Fibroblast of lung (primary cell): ENCODE results near the gene OR2V2. TPM values are rescaled to one million over a fixed set of nuclear protein-coding genes. Genes with fewer than 3 reads are reported as not detected.
A peak's percentile ranks its signal among the peaks of the same experiment; 100 is the strongest.

ENCODE experiments used
- DNase-seq, 2 donors: peaks; one replicate each; pipeline versions ENCODE4 v3.0.0 to v3.0.0-alpha.2; 2010; ENCODE audit warnings: low read depth in 2 of 2
- H2AFZ ChIP-seq: 2 replicates; pipeline ENCODE4 v1.5.1; 2012; ENCODE audit warnings: low read length, control low read depth, inconsistent platforms
- H3K27ac ChIP-seq: 2 replicates; pipeline ENCODE4 v1.5.1; 2011; ENCODE audit warnings: low read length, control low read depth; ENCODE audit not compliant: insufficient read depth
- H3K27me3 ChIP-seq: 2 replicates; pipeline ENCODE4 v1.5.1; 2011; ENCODE audit warnings: mild to moderate bottlenecking, low read length; ENCODE audit not compliant: control insufficient read depth, insufficient read depth
- H3K36me3 ChIP-seq: 2 replicates; pipeline ENCODE4 v1.5.1; 2011; ENCODE audit warnings: low read length; ENCODE audit not compliant: control insufficient read depth, insufficient read depth
- H3K4me1 ChIP-seq: 2 replicates; pipeline ENCODE4 v1.5.1; 2011; ENCODE audit warnings: low read length; ENCODE audit not compliant: control insufficient read depth, insufficient read depth; ENCODE audit errors: extremely low read depth
- H3K4me2 ChIP-seq: 2 replicates; pipeline ENCODE4 v1.5.1; 2011; ENCODE audit warnings: low read length, control low read depth; ENCODE audit not compliant: insufficient read depth; ENCODE audit errors: extremely low read depth
- H3K4me3 ChIP-seq, 4 experiments: fragments of 200-600 bp in 1 of 4; sonication (generic) in 1 of 4; replicated peaks in 1 of 4; 2 replicates each; pipeline ENCODE4 v1.5.1; 2011 to 2016; ENCODE audit warnings: low read length in 4 of 4, low read depth in 3 of 4, mild to moderate bottlenecking in 3 of 4, control low read depth in 2 of 4, inconsistent platforms in 1 of 4, mixed read lengths in 1 of 4; ENCODE audit not compliant: insufficient read depth in 1 of 4; ENCODE audit errors: control extremely low read depth in 1 of 4
- H3K79me2 ChIP-seq: 2 replicates; pipeline ENCODE4 v1.5.1; 2012; ENCODE audit warnings: mild to moderate bottlenecking, low read length, inconsistent platforms; ENCODE audit not compliant: control insufficient read depth, insufficient read depth
- H3K9ac ChIP-seq: 2 replicates; pipeline ENCODE4 v1.5.1; 2011; ENCODE audit warnings: mild to moderate bottlenecking, low read length, control low read depth; ENCODE audit not compliant: insufficient read depth
- H3K9me3 ChIP-seq: 2 replicates; pipeline ENCODE4 v1.5.1; 2012; ENCODE audit warnings: low read depth, low read length; ENCODE audit not compliant: control insufficient read depth, insufficient read depth
- H4K20me1 ChIP-seq: 2 replicates; pipeline ENCODE4 v1.5.1; 2011; ENCODE audit warnings: low read length; ENCODE audit not compliant: control insufficient read depth, insufficient read depth; ENCODE audit errors: extremely low read depth
- EZH2 ChIP-seq: IDR thresholded peaks from 2 replicates; pipeline ENCODE4 v1.5.1; 2012; ENCODE audit warnings: low read length, control low read depth, mild to moderate bottlenecking; ENCODE audit errors: missing control alignments
- polyA plus RNA-seq, 2 donors: library from polyadenylated mRNA; depleted of rRNA in 1 of 2; stranded (reverse) in 1 of 2; unstranded in 1 of 2; fragments of >200 nt; gene quantifications; 2 replicates each; pipeline ENCODE4 v1.2.1, GENCODE V29; 2011 to 2012; ENCODE audit warnings: missing spikeins in 1 of 2
- total RNA-seq: library from RNA; depleted of rRNA; stranded (reverse); fragments of >200 nt; gene quantifications from 2 replicates; pipeline ENCODE4 v1.2.1, GENCODE V29; 2014
- TF ChIP-seq, protein P1 (sequence below), 2 donors: IDR thresholded peaks in 1 of 2; conservative IDR thresholded peaks in 1 of 2; 1 replicate in 1 of 2; 2 replicates in 1 of 2; pipeline ENCODE4 v1.5.1; 2011 to 2012; ENCODE audit warnings: low read length in 2 of 2, control low read depth in 1 of 2, inconsistent platforms in 1 of 2, low read depth in 1 of 2, mild to moderate bottlenecking in 1 of 2

The OR2V2 gene
- total and polyA plus RNA-seq, 2 donors (not counting 1 experiment from before 2014, with no cell fraction given): not detected

DNA sequence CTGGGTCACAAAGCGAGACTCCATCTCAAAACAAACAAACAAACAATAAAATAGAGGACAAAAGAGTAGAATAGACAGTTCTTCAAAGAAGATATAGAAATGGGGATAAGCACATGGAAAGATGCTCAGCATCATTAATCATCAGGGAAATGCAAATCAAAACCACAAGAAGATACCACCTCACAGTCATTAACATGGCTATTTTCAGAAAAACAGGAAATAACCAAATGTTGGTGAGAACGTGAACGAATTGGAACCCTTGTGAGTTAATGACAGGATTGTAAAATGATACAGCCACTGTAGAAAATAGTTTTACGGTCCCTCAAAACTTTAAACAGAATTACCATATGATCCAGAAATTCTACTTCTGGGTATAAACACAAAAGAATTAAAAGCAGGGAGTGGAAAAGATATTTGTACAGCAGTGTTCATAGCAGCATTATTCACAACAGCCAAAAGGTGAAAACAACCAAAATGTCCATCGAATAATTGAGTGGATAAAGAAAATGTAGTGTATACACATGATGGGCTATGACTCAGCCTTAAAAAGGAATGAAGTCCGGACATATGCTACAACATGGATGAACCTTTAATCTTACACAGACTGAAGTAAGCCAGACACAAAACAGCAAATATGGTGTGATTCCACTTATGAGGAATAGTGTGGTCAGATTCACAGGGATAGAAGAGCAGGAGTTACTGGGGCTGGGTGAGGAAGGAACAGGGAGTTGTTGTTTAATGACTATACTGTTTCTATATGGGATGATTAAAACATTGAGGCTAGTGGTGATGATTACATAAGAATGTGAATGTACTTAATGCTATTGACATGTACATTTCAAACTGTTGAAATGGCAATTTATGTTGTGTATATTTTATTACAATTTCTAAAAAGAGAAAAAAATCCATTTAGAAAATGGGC lies 19.7 kb downstream of the OR2V2 start:
- Histone ChIP-seq H3K27me3 (no peaks in the 10 kb centered on the region), H3K4me2 (no peak overlapping the region), H3K36me3 (no peaks in the 10 kb centered on the region), H3K4me3 (no peak overlapping the region), H3K4me1 (peaks cover 4% of the 10 kb centered on the region), H2AFZ (no peak overlapping the region), H4K20me1 (no peaks in the 10 kb centered on the region), H3K79me2 (no peaks in the 10 kb centered on the region), H3K9ac (no peak overlapping the region), H3K27ac (no peak overlapping the region), H3K9me3 (no peaks in the 10 kb centered on the region)
- TF ChIP-seq, protein P1, sequence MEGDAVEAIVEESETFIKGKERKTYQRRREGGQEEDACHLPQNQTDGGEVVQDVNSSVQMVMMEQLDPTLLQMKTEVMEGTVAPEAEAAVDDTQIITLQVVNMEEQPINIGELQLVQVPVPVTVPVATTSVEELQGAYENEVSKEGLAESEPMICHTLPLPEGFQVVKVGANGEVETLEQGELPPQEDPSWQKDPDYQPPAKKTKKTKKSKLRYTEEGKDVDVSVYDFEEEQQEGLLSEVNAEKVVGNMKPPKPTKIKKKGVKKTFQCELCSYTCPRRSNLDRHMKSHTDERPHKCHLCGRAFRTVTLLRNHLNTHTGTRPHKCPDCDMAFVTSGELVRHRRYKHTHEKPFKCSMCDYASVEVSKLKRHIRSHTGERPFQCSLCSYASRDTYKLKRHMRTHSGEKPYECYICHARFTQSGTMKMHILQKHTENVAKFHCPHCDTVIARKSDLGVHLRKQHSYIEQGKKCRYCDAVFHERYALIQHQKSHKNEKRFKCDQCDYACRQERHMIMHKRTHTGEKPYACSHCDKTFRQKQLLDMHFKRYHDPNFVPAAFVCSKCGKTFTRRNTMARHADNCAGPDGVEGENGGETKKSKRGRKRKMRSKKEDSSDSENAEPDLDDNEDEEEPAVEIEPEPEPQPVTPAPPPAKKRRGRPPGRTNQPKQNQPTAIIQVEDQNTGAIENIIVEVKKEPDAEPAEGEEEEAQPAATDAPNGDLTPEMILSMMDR (conservative IDR thresholded peaks at IDR 0.05 in 1 of 2, IDR thresholded peaks at IDR 0.05 in 1 of 2; ENCODE audit: low read depth in 1 of 2, low read length in 2 of 2): no peak
- no peak for TF ChIP-seq EZH2
- no peak for DNase-seq

DNA sequence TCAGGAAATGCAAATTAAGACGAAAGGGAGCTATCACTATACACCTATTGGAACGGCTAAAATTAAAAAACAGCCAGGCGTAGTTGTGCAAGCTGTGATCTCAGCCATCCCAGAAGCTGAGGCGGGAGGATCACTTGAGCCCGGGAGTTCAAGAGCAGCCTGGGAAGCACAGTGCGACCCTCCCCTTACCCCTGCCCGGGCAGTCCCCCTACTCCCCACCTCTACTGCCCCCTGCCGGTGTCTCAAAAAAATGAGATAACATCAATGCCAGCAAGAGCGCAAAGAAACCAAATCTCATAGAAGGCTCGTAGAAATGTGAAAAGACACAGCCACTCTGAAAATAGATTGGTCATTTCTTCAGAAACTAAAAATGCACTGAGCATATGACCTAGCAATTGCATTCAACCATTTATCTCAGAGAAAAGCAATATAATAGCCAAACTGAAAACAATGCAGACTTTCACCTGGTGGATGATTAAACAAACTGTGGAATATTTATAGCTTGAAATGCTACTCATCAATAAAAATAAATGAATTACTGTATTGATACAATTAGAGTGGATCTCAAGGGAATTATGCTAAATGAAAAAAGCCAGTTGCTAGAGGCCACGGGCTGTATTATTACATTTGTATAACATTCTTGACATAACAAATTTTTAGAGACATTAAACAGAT lies 20.6 kb downstream of the OR2V2 start:
- Histone ChIP-seq H3K9me3 (no peaks in the 10 kb centered on the region), H3K4me2 (no peak overlapping the region)

More for the DNA sequence above, 20.6 kb downstream of the OR2V2 start:
- Histone ChIP-seq H3K27ac (no peak overlapping the region), H3K9ac (no peak overlapping the region), H3K36me3 (no peaks in the 10 kb centered on the region), H3K4me1 (peaks cover 4% of the 10 kb centered on the region), H2AFZ (no peak overlapping the region), H3K4me3 (no peak overlapping the region), H4K20me1 (no peaks in the 10 kb centered on the region), H3K27me3 (no peaks in the 10 kb centered on the region), H3K79me2 (no peaks in the 10 kb centered on the region)
- TF ChIP-seq, protein P1 (conservative IDR thresholded peaks at IDR 0.05 in 1 of 2, IDR thresholded peaks at IDR 0.05 in 1 of 2; ENCODE audit: low read depth in 1 of 2, low read length in 2 of 2): peak; percentile 23 to 35
- TF ChIP-seq EZH2: no peak
- no peak for DNase-seq
